Trophoblast cell (in vitro differentiated cells and primary cell): ENCODE data around the gene PPHLN1.

ENCODE experiments used
- DNase-seq, 2 donors: peaks; one replicate each; pipeline ENCODE4 v3.0.0-alpha.2; 2016
- H2AFZ ChIP-seq: 2 replicates; pipeline ENCODE4 v1.6.1; 2013; ENCODE audit warnings: low read length, moderate library complexity, mild to moderate bottlenecking; ENCODE audit not compliant: insufficient read depth, poor library complexity
- H2AK5ac ChIP-seq: 2 replicates; pipeline ENCODE4 v1.6.1; 2013; ENCODE audit warnings: mild to moderate bottlenecking, low read length
- H2BK120ac ChIP-seq: 2 replicates; pipeline ENCODE4 v1.6.1; 2013; ENCODE audit warnings: low read length, mild to moderate bottlenecking, moderate library complexity; ENCODE audit not compliant: insufficient read depth, poor library complexity
- H2BK12ac ChIP-seq: 2 replicates; pipeline ENCODE4 v1.6.1; 2013; ENCODE audit warnings: mild to moderate bottlenecking, low read length, moderate library complexity
- H2BK5ac ChIP-seq: 2 replicates; pipeline ENCODE4 v1.6.1; 2013; ENCODE audit warnings: low read length, low read depth, moderate library complexity, mild to moderate bottlenecking; ENCODE audit not compliant: poor library complexity
- H3K14ac ChIP-seq: 2 replicates; pipeline ENCODE4 v1.6.1; 2013; ENCODE audit warnings: mild to moderate bottlenecking, low read length
- H3K18ac ChIP-seq: 2 replicates; pipeline ENCODE4 v1.6.1; 2013; ENCODE audit warnings: mild to moderate bottlenecking, low read length
- H3K23ac ChIP-seq: 2 replicates; pipeline ENCODE4 v1.6.1; 2013; ENCODE audit warnings: low read length
- H3K27ac ChIP-seq: 2 replicates; pipeline ENCODE4 v1.5.1; 2013; ENCODE audit warnings: low read depth, mild to moderate bottlenecking, inconsistent platforms, low read length, moderate library complexity
- H3K27me3 ChIP-seq: 2 replicates; pipeline ENCODE4 v1.6.1; 2013; ENCODE audit warnings: inconsistent platforms, mild to moderate bottlenecking, low read length, moderate library complexity; ENCODE audit not compliant: insufficient read depth
- H3K36me3 ChIP-seq, 2 experiments: 1 replicate in 1 of 2; 2 replicates in 1 of 2; pipeline ENCODE4 v1.6.1; 2013; ENCODE audit warnings: low read length in 2 of 2, mild to moderate bottlenecking in 2 of 2, moderate library complexity in 1 of 2; ENCODE audit not compliant: insufficient read depth in 2 of 2, control insufficient read depth in 1 of 2
- H3K4ac ChIP-seq: 2 replicates; pipeline ENCODE4 v1.6.1; 2013; ENCODE audit warnings: low read depth, mild to moderate bottlenecking, low read length, moderate library complexity
- H3K4me1 ChIP-seq, 2 experiments: 1 replicate in 1 of 2; 2 replicates in 1 of 2; pipeline ENCODE4 v1.6.1; 2013; ENCODE audit warnings: low read length in 2 of 2, mild to moderate bottlenecking in 2 of 2, moderate library complexity in 1 of 2; ENCODE audit not compliant: insufficient read depth in 2 of 2, control insufficient read depth in 1 of 2
- H3K4me2 ChIP-seq: 2 replicates; pipeline ENCODE4 v1.6.1; 2013; ENCODE audit warnings: inconsistent platforms, mild to moderate bottlenecking, low read length, moderate library complexity
- H3K4me3 ChIP-seq: 2 replicates; pipeline ENCODE4 v1.5.1; 2013; ENCODE audit warnings: mild to moderate bottlenecking, low read depth, low read length, inconsistent platforms
- H3K79me1 ChIP-seq: one replicate; pipeline ENCODE4 v1.6.1; 2013; ENCODE audit warnings: low read length
- H3K79me2 ChIP-seq: 2 replicates; pipeline ENCODE4 v1.6.1; 2013; ENCODE audit warnings: low read length, mild to moderate bottlenecking; ENCODE audit not compliant: control insufficient read depth, insufficient read depth, poor library complexity
- H3K9ac ChIP-seq: 2 replicates; pipeline ENCODE4 v1.6.1; 2013; ENCODE audit warnings: mild to moderate bottlenecking, low read length
- H3K9me3 ChIP-seq: 2 replicates; pipeline ENCODE4 v1.6.1; 2013; ENCODE audit warnings: low read depth, mild to moderate bottlenecking, control low read depth, inconsistent platforms, low read length; ENCODE audit not compliant: insufficient read depth
- H4K12ac ChIP-seq: 2 replicates; pipeline ENCODE4 v1.6.1; 2013; ENCODE audit warnings: low read depth, mild to moderate bottlenecking, low read length, moderate library complexity
- H4K8ac ChIP-seq: 2 replicates; pipeline ENCODE4 v1.6.1; 2013; ENCODE audit warnings: low read depth, mild to moderate bottlenecking, low read length, moderate library complexity
- H4K91ac ChIP-seq: one replicate; pipeline ENCODE4 v1.6.1; 2013; ENCODE audit warnings: low read depth, mild to moderate bottlenecking, low read length, moderate library complexity
- WGBS: extraction: QIAGEN DNeasy Blood & Tissue Kit; methylation state at CpG from one replicate; pipeline ENCODE4 v1.1.7; 2013; ENCODE audit warnings: missing lambda C conversion rate; ENCODE audit not compliant: insufficient read length, insufficient coverage; ENCODE audit errors: extremely low coverage; 5-methylcytosine and 5-hydroxymethylcytosine counted together

Gene PPHLN1

GRCh38 chr12:42473130-42473529, 147.2 kb downstream of the PPHLN1 start:
- no peak overlapping the region for H3K14ac ChIP-seq
- H2BK12ac ChIP-seq: no peak overlapping the region
- no peak overlapping the region for H3K4me3 ChIP-seq
- no peak overlapping the region for H3K9ac ChIP-seq
- DNase-seq: peak in 1 of 2 donors; percentile 62
- no peak overlapping the region for H4K91ac ChIP-seq
- no peaks in the 10 kb centered on the region for H3K79me2 ChIP-seq
- WGBS: no CpG with 5 or more reads among the region's 1 CpG
- H2BK120ac ChIP-seq: no peak overlapping the region
- H3K4me2 ChIP-seq: no peak overlapping the region
- peaks cover 2 to 9% of the 10 kb centered on the region in 2 experiments for H3K36me3 ChIP-seq
- H2AK5ac ChIP-seq: no peak overlapping the region
- no peaks in the 10 kb centered on the region for H3K27me3 ChIP-seq
- H4K8ac ChIP-seq: no peak overlapping the region
- no peaks in the 10 kb centered on the region for H3K79me1 ChIP-seq
- H3K4me1 ChIP-seq: no peaks in the 10 kb centered on the region
- H2AFZ ChIP-seq: no peak overlapping the region
- H4K12ac ChIP-seq: no peak overlapping the region
- no peak overlapping the region for H3K27ac ChIP-seq
- H3K18ac ChIP-seq: no peak overlapping the region
- H3K9me3 ChIP-seq: no peaks in the 10 kb centered on the region
- H3K4ac ChIP-seq: no peak overlapping the region
- H3K23ac ChIP-seq: no peak overlapping the region
- H2BK5ac ChIP-seq: no peak overlapping the region

DNA sequence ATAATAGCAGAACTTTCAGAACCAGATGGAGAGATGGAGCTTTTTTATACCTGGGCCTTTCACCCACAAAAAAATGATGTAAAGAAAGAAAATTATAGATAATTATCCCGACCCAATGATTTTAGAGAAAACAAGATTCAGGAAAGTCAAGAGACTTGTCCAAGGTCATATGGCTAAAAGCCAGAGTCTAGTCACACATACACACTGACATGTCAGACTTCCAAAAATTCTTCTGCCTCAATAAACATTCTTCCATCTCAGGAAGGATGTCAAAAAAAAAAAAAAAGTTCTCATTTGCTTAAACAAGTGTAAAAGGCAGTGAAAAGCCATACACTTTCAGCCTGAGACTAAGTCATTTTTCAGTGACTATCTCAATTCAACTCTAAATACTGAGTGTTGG, 147.6 kb downstream of the PPHLN1 start:
- H3K36me3 ChIP-seq: peaks cover under 1 to 7% of the 10 kb centered on the region in 2 experiments
- no peaks in the 10 kb centered on the region for H3K27me3 ChIP-seq
- no peaks in the 10 kb centered on the region for H3K79me1 ChIP-seq
- DNase-seq: no peak
- no peak overlapping the region for H3K4me2 ChIP-seq
- no peak overlapping the region for H3K23ac ChIP-seq
- no peaks in the 10 kb centered on the region for H3K9me3 ChIP-seq
- H2BK5ac ChIP-seq: no peak overlapping the region
- no peaks in the 10 kb centered on the region for H3K4me1 ChIP-seq
- H3K14ac ChIP-seq: no peak overlapping the region
- H4K91ac ChIP-seq: no peak overlapping the region
- no peaks in the 10 kb centered on the region for H3K79me2 ChIP-seq
- H3K9ac ChIP-seq: no peak overlapping the region
- no peak overlapping the region for H3K4me3 ChIP-seq
- no peak overlapping the region for H2BK120ac ChIP-seq
- H4K12ac ChIP-seq: no peak overlapping the region
- H3K18ac ChIP-seq: no peak overlapping the region
- no peak overlapping the region for H3K4ac ChIP-seq
- H3K27ac ChIP-seq: no peak overlapping the region
- no peak overlapping the region for H2BK12ac ChIP-seq
- H4K8ac ChIP-seq: no peak overlapping the region
- no peak overlapping the region for H2AFZ ChIP-seq
- no CpG with 5 or more reads among the region's 1 CpG for WGBS
- no peak overlapping the region for H2AK5ac ChIP-seq

DNA sequence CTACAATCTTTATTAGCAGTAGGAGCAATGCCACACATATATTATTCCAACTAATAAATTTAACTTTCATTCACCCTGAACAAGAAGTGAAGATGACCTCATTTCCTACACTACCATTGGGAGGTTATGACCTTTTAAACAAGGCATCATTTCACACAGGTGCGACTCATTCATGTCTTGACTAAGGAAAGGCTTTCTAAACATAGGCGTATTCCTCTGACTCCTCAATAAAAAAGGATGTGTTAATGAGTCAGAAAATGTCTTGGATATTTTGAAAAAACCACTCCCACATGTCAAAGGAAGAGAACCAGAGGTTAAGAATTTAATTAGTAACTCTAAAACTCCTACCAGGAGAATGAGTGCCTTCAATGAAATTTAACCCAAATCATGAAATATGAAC, 148.4 kb downstream of the PPHLN1 start:
- Histone ChIP-seq H3K4me2 (no peak overlapping the region), H2BK12ac (no peak overlapping the region), H3K79me2 (no peaks in the 10 kb centered on the region), H2BK120ac (no peak overlapping the region), H4K8ac (no peak overlapping the region), H3K18ac (no peak overlapping the region), H3K14ac (no peak overlapping the region), H3K4ac (no peak overlapping the region), H2AFZ (no peak overlapping the region), H3K9me3 (no peaks in the 10 kb centered on the region), H2BK5ac (no peak overlapping the region), H3K36me3 (peaks cover 0 to 1% of the 10 kb centered on the region in 2 experiments), H3K4me1 (no peaks in the 10 kb centered on the region), H3K79me1 (no peaks in the 10 kb centered on the region), H4K91ac (no peak overlapping the region), H3K27ac (no peak overlapping the region), H3K9ac (no peak overlapping the region), H4K12ac (no peak overlapping the region), H3K23ac (no peak overlapping the region), H3K27me3 (no peaks in the 10 kb centered on the region), H2AK5ac (no peak overlapping the region), H3K4me3 (no peak overlapping the region)
- WGBS: no CpG with 5 or more reads among the region's 2 CpGs
- DNase-seq: peak in 1 of 2 donors; percentile 52

- Histone ChIP-seq H2AK5ac (no peak overlapping the region), H3K14ac (no peak overlapping the region), H3K4me2 (no peak overlapping the region), H3K79me1 (no peaks in the 10 kb centered on the region), H3K23ac (peak overlapping the region; percentile 69), H3K79me2 (no peaks in the 10 kb centered on the region), H3K9ac (no peak overlapping the region), H2BK5ac (no peak overlapping the region), H3K36me3 (no peaks in the 10 kb centered on the region), H3K4me3 (no peak overlapping the region), H4K12ac (no peak overlapping the region), H2BK12ac (no peak overlapping the region), H3K18ac (no peak overlapping the region), H3K4me1 (no peaks in the 10 kb centered on the region), H4K91ac (no peak overlapping the region), H3K27me3 (no peaks in the 10 kb centered on the region), H2AFZ (no peak overlapping the region), H3K4ac (no peak overlapping the region), H2BK120ac (no peak overlapping the region), H3K9me3 (no peaks in the 10 kb centered on the region), H4K8ac (no peak overlapping the region), H3K27ac (no peak overlapping the region)
- WGBS: no CpG with 5 or more reads among the region's 3 CpGs
- no peak for DNase-seq
Measured at GRCh38 chr12:42475106-42475505, 149.1 kb downstream of the PPHLN1 start.
